NOMO-1 treated with DMSO at 0.1 percent for 48 hours (cell line): ENCODE results near the gene MSI2.
A peak's percentile ranks its signal among the peaks of the same experiment; 100 is the strongest.

Source experiments
- DNase-seq: peaks from one replicate; lab custom pipeline; 2025; ENCODE audit not compliant: unreplicated experiment; lab: John Stamatoyannopoulos, UW

The MSI2 gene

GRCh38 chr17:57363580-57363979 is 107.3 kb downstream of the MSI2 start:
- no peak for DNase-seq

GRCh38 chr17:57363998-57364643 is 107.8 kb downstream of the MSI2 start:
- DNase-seq, result no peak

GRCh38 chr17:57365420-57365819 is 109.1 kb downstream of the MSI2 start:
- no peak for DNase-seq

- DNase-seq, result no peak
Measured at GRCh38 chr17:57366177-57366557, 109.8 kb downstream of the MSI2 start.

GRCh38 chr17:57366558-57367351 is 110.4 kb downstream of the MSI2 start:
- no peak for DNase-seq

- DNase-seq, result no peak
Measured at GRCh38 chr17:57368637-57369336, 112.5 kb downstream of the MSI2 start.

- DNase-seq, result no peak
Measured at GRCh38 chr17:57369509-57369945, 113.2 kb downstream of the MSI2 start.

GRCh38 chr17:57370037-57370581 is 113.8 kb downstream of the MSI2 start:
- DNase-seq, result no peak

- no peak for DNase-seq
Measured at GRCh38 chr17:57370619-57371018, 114.3 kb downstream of the MSI2 start.

- DNase-seq, result no peak
Measured at GRCh38 chr17:57372156-57372555, 115.8 kb downstream of the MSI2 start.

- DNase-seq, result no peak
Measured at GRCh38 chr17:57373048-57373447, 116.7 kb downstream of the MSI2 start.

- DNase-seq, result no peak
Measured at GRCh38 chr17:57373756-57374155, 117.4 kb downstream of the MSI2 start.

- DNase-seq, result no peak
Measured at GRCh38 chr17:57375040-57375769, 118.9 kb downstream of the MSI2 start.

GRCh38 chr17:57375770-57376225 is 119.5 kb downstream of the MSI2 start:
- DNase-seq, result no peak

- no peak for DNase-seq
Measured at GRCh38 chr17:57377094-57377493, 120.8 kb downstream of the MSI2 start.

GRCh38 chr17:57379237-57379894 is 123.0 kb downstream of the MSI2 start:
- DNase-seq, result peak; percentile 65

- no peak for DNase-seq
Measured at GRCh38 chr17:57379895-57380434, 123.6 kb downstream of the MSI2 start.

- no peak for DNase-seq
Measured at GRCh38 chr17:57381498-57381897, 125.2 kb downstream of the MSI2 start.

GRCh38 chr17:57384219-57384618 is 127.9 kb downstream of the MSI2 start:
- DNase-seq, result no peak

- DNase-seq, result no peak
Measured at GRCh38 chr17:57385975-57386374, 129.7 kb downstream of the MSI2 start.
